Lower leg skin (tissue), 4 donors: ENCODE measurements around the gene C1QTNF5. TPM values are rescaled to one million over a fixed set of nuclear protein-coding genes. Genes with fewer than 3 reads are reported as not detected.

Experiments
- DNase-seq, 2 donors: peaks; one replicate each; pipeline ENCODE4 v3.0.0-alpha.2; 2019; ENCODE audit warnings: low spot score in 2 of 2
- H3K4me3 ChIP-seq: fragments of 200-600 bp; sonication (generic); 2 replicates; pipeline ENCODE4 v1.5.1; 2017; ENCODE audit warnings: mild to moderate bottlenecking, low read depth; ENCODE audit not compliant: poor library complexity, severe bottlenecking
- POLR2A ChIP-seq, 2 donors: fragments of 450-650 bp; IDR thresholded peaks; one replicate each; pipeline ENCODE4 v1.6.1; 2016 to 2017; ENCODE audit warnings: antibody characterized with exemption in 2 of 2, mild to moderate bottlenecking in 1 of 2, moderate library complexity in 1 of 2
- WGBS, 2 donors: methylation state at CpG; one replicate each; pipeline ENCODE4 v1.1.5; 2018; 5-methylcytosine and 5-hydroxymethylcytosine counted together
- intact Hi-C: fragments of 100-400 bp; cut with DNase I; formaldehyde crosslinking; loops from one replicate; pipeline ENCODE4 v1.15.0; 2023; ENCODE audit warnings: low total_unique reads
- total RNA-seq, 4 donors: library from RNA; depleted of rRNA; stranded (reverse); fragments of >200 nt; gene quantifications; one replicate each; pipeline ENCODE4 v1.1.0, GENCODE V29; 2016
- TF ChIP-seq, protein P1 (sequence below), 3 donors: fragments of 450-650 bp; IDR thresholded peaks; one replicate each; pipeline ENCODE4 v1.5.1; 2016; ENCODE audit warnings: antibody characterized with exemption in 3 of 3, mild to moderate bottlenecking in 3 of 3, moderate library complexity in 2 of 3

C1QTNF5 gene
- total RNA-seq, 4 donors from 2014 or later, result 4.2 to 14.3 (median 8.6) TPM

DNA sequence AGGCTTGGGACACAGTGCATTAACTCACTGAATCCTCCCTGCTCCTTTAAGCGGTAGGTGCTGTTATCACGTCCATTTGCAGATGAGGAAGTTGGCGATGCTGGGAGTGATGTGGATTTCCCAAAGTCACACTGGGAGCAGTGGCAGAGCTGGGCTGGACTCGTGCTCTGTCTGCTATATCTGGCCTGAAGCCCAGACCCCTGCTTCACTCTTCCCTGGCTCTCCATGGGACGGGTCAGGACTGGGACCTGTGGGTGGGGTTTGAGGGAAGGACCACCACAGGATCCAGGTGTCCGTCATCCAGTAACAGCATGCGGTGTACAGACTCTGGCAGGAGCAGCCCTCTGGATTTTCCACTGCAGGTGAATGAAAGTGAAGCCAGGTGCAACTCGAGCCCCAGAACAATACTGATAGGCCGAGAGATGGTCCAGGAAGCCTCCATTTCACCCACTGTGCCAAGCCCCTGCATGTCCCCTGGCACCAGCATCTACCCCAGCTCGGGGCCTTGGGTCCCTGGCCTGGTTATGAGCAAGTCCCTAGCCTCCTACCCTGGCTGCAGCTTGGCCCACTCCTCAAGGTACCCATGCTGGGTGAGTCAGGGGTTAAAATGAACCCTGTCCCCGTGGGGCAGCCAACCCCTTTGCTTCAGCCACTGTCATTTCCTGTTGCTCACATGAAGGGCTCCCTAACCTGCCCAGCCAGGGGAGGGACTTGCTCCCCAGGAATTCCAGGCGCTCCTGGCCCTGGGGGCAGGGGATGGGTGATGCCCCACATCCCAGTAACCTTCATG, 36.6 kb upstream of the C1QTNF5 start:
- intact Hi-C loops, result no loop called here
- TF ChIP-seq, protein P1, sequence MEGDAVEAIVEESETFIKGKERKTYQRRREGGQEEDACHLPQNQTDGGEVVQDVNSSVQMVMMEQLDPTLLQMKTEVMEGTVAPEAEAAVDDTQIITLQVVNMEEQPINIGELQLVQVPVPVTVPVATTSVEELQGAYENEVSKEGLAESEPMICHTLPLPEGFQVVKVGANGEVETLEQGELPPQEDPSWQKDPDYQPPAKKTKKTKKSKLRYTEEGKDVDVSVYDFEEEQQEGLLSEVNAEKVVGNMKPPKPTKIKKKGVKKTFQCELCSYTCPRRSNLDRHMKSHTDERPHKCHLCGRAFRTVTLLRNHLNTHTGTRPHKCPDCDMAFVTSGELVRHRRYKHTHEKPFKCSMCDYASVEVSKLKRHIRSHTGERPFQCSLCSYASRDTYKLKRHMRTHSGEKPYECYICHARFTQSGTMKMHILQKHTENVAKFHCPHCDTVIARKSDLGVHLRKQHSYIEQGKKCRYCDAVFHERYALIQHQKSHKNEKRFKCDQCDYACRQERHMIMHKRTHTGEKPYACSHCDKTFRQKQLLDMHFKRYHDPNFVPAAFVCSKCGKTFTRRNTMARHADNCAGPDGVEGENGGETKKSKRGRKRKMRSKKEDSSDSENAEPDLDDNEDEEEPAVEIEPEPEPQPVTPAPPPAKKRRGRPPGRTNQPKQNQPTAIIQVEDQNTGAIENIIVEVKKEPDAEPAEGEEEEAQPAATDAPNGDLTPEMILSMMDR (IDR thresholded peaks at IDR 0.05), result no peak
- no peak for TF ChIP-seq POLR2A (IDR thresholded peaks at IDR 0.05)
- WGBS, 2 donors, result 61% methylated on average over 12 of the region's 12 CpGs
- DNase-seq, result peak; percentile 13 to 79
- no peak overlapping the region for H3K4me3 ChIP-seq

DNA sequence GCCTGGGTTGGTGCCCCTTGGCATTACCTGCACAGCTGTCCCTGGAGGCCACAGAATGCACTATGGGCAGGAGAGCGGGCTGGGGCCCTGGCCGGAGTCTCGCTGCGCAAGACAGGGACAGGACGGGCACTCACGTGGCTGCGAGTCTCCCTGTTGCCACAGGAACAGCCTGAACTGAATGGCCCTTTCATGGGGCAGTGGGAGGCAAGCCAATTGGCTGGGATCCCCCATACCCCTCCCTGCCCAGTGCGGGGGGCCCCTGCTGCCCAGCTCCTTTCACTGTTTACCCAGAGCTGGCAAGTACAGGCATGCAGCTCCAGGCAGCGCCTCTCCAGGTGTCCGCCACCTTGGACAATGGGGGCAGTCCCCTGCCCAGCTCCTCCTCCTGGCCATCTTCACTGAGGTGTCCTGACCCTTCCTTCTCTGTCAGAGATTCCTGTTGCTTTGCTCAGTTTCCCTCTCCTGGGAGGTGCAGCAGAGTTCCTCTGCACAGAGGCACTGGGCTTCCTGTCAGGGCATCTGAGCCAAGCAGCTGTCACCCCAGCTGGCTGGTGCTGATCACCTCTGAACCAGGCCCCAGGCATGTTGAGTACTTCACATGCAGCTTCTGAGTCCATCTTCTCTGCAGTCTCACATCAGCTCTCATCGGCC, 35.6 kb upstream of the C1QTNF5 start:
- intact Hi-C loops, result no loop called here
- peak; percentile 18 to 82 for DNase-seq
- 67 to 72% methylated on average over 6 to 11 of the region's 11 CpGs for WGBS, 2 donors
- no peak overlapping the region for H3K4me3 ChIP-seq
- TF ChIP-seq POLR2A (IDR thresholded peaks at IDR 0.05), result no peak
- TF ChIP-seq, protein P1 (IDR thresholded peaks at IDR 0.05), result no peak

DNA sequence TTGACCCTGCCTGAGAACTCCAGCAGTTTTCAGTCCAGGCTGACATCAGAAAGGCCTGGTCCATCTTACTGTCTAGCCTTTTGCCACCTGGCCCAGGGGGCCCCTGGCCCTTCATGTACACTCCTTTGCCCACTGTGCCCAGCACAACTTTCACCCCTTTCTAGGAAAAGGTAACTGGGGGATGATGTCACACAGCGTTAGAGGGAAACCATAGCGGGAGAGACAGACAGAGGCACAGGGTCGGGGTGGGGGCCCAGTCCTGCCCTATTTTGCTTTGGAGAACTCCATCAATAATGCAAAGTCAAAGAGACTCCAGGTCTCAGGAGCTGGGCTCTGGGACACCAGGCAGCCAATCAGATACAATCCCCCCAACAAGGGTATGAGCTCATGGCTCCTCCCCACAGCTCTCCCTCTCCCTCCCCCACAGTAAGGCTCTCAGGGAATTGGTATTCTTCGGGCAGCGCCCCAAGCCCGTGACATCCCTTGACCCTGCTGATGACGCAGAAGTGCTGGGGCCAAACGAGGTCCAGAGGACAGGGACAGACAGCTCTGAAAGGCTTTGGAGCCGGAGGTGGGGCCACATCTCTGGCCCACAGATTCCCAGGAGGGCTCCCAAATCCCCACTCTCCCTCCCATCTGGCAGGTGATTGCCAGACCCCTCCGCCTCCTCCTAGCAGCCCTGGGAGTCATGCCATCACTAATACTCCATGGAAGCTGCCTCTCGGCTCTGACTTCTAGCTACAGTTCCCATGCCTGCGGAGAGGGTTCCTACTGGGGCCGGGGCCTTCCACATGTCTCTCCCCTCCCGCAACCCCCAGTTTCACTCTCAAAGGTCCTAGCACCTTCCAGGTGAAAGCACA, 34.9 kb upstream of the C1QTNF5 start:
- intact Hi-C loops, result no loop called here

DNA sequence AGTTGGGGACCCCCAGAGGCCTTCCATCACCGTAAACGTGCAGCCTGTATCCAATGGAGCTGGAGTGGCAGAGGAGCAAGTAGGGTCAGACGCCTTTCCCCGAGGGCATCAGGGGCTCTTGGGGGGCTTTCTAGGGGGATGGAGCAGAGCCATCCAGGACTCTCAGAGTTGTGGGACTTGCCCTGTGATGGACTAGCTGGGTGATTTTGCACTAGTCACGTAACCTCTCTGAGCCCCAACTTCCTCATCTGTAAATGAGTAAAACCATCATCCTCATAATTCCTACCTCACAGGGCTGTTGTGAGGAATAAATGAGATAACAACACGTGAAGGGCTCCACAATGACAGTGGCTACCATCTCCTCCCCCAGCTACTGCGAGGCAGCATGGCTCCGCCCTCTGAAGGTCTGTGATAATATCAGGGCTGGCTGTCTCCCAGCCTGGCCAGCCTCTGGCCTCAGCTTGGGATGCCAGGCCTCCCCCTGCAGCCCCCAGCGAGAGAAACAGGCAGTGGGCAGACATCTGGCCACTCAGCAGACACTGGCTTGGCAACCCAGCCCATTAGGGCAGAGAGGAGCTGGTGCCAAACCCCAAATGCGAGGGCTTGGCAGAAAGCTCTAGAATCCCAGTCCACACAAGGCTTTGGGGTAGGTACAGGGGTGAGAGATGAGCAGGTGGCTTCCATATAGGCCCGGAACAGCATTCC, 34.1 kb upstream of the C1QTNF5 start:
- DNase-seq, result peak; percentile 12 to 70
- no peak overlapping the region for H3K4me3 ChIP-seq
- WGBS, 2 donors, result 48 to 53% methylated on average over 9 to 10 of the region's 11 CpGs
- intact Hi-C loops, result no loop called here
- TF ChIP-seq, protein P1 (IDR thresholded peaks at IDR 0.05), result no peak
- TF ChIP-seq POLR2A (IDR thresholded peaks at IDR 0.05), result no peak

More for the DNA sequence above, 34.9 kb upstream of the C1QTNF5 start:
- 68 to 77% methylated on average over 13 to 14 of the region's 14 CpGs for WGBS, 2 donors
- DNase-seq, result peak; percentile 19 to 89
- H3K4me3 ChIP-seq, result no peak overlapping the region
- no peak for TF ChIP-seq POLR2A (IDR thresholded peaks at IDR 0.05)
- TF ChIP-seq, protein P1 (IDR thresholded peaks at IDR 0.05), result no peak

DNA sequence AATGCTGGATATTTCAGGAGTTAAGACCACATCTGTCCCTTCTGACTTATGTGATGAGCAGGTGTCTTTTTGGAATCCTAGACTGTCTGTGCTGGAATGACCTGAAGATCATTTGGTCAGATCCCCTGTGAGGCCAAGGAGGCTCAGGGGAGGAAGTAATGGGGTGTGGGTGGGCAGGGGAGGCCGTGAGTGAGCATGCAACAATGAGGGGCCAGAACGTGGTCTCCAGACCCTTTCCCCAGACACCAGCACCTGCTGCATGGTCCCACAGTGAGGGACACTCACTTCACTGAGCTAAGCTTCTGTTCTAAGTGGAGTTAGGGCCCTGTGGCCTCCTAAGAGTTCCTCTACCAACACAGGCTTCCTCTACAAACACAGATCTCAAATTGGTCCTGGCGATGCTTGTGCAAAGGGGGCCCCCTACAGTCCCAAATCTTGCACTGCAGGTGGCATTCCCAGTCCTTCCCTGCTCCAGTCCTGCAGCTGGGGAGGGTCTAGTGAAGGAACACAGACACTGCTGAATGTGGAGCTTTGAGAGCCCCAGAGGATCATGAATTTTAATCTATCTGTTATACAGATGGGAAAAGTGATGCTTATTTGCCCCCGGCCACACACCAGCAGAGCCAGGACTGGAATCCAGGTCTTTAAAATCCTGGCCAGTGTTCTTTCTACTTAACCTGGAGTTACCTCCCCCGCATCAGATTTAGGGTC, 33.4 kb upstream of the C1QTNF5 start:
- TF ChIP-seq, protein P1 (IDR thresholded peaks at IDR 0.05), result no peak
- no peak for TF ChIP-seq POLR2A (IDR thresholded peaks at IDR 0.05)
- H3K4me3 ChIP-seq, result no peak overlapping the region
- DNase-seq, result peak; percentile 60 to 89
- 53 to 58% methylated on average over 5 of the region's 5 CpGs for WGBS, 2 donors
- intact Hi-C loops, result no loop called here
